Measurements from ENCODE around the gene ANO4. TPM values are rescaled to one million over a fixed set of nuclear protein-coding genes. Genes with fewer than 3 reads are reported as not detected.

ANO4 gene
- total RNA-seq, 1 donor from 2014 or later, result 7.3 TPM

DNA sequence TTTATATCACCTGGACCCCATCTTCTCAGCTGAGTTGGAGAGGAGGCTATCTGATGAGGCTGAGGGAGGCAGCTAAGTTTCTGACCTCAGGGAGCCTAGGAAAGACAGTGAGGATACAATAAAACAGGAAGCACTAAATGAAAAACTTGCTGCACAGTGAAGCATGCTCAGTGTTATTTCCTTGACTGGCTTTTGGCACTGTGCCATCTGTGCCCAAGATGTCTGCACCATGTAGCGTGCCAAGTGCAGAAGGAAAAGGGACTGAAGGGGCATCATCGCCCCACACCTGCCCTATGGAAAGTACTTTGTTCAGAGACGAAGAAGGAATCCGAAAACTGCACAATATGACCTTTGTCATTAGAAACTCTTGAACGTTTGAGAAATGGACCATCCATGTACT, 102.7 kb downstream of the ANO4 start:
- no peaks in the 10 kb centered on the region for H3K36me3 Mint-ChIP-seq
- no peak overlapping the region for H3K27ac Mint-ChIP-seq
- no peaks in the 10 kb centered on the region for H3K4me1 Mint-ChIP-seq (ENCODE audit: unreplicated experiment)
- TF ChIP-seq, protein P1, sequence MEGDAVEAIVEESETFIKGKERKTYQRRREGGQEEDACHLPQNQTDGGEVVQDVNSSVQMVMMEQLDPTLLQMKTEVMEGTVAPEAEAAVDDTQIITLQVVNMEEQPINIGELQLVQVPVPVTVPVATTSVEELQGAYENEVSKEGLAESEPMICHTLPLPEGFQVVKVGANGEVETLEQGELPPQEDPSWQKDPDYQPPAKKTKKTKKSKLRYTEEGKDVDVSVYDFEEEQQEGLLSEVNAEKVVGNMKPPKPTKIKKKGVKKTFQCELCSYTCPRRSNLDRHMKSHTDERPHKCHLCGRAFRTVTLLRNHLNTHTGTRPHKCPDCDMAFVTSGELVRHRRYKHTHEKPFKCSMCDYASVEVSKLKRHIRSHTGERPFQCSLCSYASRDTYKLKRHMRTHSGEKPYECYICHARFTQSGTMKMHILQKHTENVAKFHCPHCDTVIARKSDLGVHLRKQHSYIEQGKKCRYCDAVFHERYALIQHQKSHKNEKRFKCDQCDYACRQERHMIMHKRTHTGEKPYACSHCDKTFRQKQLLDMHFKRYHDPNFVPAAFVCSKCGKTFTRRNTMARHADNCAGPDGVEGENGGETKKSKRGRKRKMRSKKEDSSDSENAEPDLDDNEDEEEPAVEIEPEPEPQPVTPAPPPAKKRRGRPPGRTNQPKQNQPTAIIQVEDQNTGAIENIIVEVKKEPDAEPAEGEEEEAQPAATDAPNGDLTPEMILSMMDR (conservative IDR thresholded peaks at IDR 0.05), result no peak
- peaks cover 32% of the 10 kb centered on the region for H3K27me3 Mint-ChIP-seq
- no peaks in the 10 kb centered on the region for H3K9me3 Mint-ChIP-seq
- no peak for DNase-seq (ENCODE audit: extremely low spot score, unreplicated experiment)
- H3K4me3 Mint-ChIP-seq, result no peak overlapping the region

DNA sequence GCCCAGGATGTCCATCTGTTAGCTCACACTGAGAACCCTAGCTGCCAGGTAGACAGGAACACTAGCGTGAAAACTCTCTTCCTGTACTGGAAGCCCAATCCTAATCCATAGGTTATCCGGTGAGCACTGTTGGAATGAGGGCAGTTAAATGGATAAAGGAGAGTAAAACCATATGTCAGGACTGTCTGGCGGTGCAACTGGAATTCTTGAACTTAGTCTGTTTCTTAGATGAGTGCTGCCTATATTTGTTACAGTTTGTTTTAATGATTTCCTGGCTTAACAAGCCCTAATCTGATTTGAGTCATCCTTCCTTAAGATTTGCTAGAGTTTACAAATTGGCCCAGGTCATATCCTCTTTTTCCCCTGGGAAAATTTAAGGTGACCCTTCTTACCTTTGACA, 104.7 kb downstream of the ANO4 start:
- Mint-ChIP-seq H3K4me1 (ENCODE audit: unreplicated experiment) (no peaks in the 10 kb centered on the region), H3K9me3 (no peaks in the 10 kb centered on the region), H3K27me3 (peaks cover 33% of the 10 kb centered on the region), H3K27ac (no peak overlapping the region), H3K4me3 (no peak overlapping the region), H3K36me3 (no peaks in the 10 kb centered on the region)
- no peak for DNase-seq (ENCODE audit: extremely low spot score, unreplicated experiment)
- TF ChIP-seq, protein P1 (conservative IDR thresholded peaks at IDR 0.05), result no peak

DNA sequence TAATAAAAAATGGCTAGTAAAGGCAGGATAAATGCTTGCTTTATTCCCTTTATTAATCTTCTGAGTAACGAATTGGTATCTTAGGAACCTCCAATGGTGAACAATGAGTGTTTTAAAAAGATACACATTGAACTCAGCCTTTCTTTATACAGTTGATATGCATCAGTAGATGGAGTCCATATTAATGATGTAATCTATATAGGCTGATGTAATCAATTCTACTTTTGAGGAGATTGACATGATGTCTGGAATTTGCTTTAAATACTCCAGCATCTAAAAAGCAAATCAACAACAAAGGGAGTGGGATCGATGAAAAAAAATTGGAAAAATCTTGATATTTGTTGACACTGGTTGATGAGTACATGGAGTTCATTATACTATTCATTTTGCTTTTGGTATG, 106.2 kb downstream of the ANO4 start:
- Mint-ChIP-seq H3K4me1 (ENCODE audit: unreplicated experiment) (no peaks in the 10 kb centered on the region), H3K27ac (no peak overlapping the region), H3K36me3 (no peaks in the 10 kb centered on the region), H3K9me3 (no peaks in the 10 kb centered on the region), H3K27me3 (peaks cover 29% of the 10 kb centered on the region), H3K4me3 (no peak overlapping the region)
- DNase-seq (ENCODE audit: extremely low spot score, unreplicated experiment), result no peak
- TF ChIP-seq, protein P1 (conservative IDR thresholded peaks at IDR 0.05), result no peak

DNA sequence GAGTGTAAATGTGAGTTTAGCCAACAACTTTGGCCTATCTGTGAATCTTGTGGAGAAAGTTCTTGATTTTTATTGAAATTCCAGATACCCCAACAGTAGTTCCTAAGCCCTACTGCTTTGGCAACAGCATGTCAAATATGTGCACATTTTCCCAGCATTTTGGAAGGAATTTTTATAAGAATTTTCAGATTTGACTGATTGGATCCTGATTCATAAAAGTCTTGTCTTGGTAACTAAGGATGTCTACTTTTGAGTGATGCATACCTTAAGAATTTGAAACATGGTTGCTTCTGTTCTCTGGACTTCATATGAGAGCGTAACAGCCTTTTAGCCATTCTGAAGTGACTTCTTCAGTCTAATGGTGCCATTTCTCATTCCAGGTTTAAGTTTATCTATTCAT, 106.7 kb downstream of the ANO4 start:
- H3K9me3 Mint-ChIP-seq, result no peaks in the 10 kb centered on the region
- H3K4me3 Mint-ChIP-seq, result no peak overlapping the region
- TF ChIP-seq, protein P1 (conservative IDR thresholded peaks at IDR 0.05), result no peak
- H3K27ac Mint-ChIP-seq, result no peak overlapping the region
- DNase-seq (ENCODE audit: extremely low spot score, unreplicated experiment), result no peak
- no peaks in the 10 kb centered on the region for H3K4me1 Mint-ChIP-seq (ENCODE audit: unreplicated experiment)
- H3K36me3 Mint-ChIP-seq, result no peaks in the 10 kb centered on the region
- peaks cover 25% of the 10 kb centered on the region for H3K27me3 Mint-ChIP-seq

DNA sequence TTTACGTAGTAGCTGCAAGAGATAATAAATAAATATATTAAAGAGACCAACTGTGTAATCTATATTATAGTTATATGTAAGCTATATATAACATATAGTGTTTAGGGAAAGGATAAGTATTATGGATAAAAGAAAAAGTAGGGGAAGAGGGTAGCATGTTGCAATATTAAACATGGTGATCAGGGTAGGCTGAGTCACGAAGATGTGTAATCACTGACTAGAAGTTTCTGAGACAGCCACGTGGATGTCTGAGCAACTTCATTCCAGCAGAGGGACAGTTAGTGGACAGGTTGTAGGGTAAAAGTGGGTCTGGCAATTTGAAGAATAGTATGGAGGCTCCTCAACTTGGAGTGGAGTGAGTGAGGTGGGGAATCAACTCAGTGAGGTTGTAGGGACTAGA, 109.7 kb downstream of the ANO4 start:
- Mint-ChIP-seq H3K36me3 (no peaks in the 10 kb centered on the region), H3K9me3 (no peaks in the 10 kb centered on the region), H3K4me3 (no peak overlapping the region), H3K27ac (no peak overlapping the region), H3K4me1 (ENCODE audit: unreplicated experiment) (no peaks in the 10 kb centered on the region), H3K27me3 (peaks cover 11% of the 10 kb centered on the region)
- TF ChIP-seq, protein P1 (conservative IDR thresholded peaks at IDR 0.05), result no peak
- DNase-seq (ENCODE audit: extremely low spot score, unreplicated experiment), result no peak

DNA sequence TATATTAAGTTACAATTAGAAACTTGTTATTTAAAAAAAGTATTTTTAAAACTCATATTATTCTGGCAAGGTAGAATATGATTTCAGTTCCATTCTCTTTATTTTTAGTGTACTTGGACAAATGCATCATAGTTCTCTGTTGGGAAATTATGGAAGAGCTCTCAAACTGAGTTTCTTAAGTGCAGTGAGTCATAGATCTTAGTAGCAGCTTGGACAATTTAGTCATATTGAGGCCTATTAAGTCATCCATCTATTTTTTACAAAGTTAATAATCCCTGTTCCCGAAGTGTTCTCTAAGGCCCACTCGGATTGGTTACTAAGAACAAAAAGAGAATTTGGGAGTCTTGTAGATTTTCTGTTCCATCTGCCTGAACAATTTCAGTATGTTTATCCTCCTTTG, 113.9 kb downstream of the ANO4 start:
- H3K4me1 Mint-ChIP-seq (ENCODE audit: unreplicated experiment), result no peaks in the 10 kb centered on the region
- TF ChIP-seq, protein P1 (conservative IDR thresholded peaks at IDR 0.05), result no peak
- no peaks in the 10 kb centered on the region for H3K9me3 Mint-ChIP-seq
- H3K36me3 Mint-ChIP-seq, result no peaks in the 10 kb centered on the region
- no peak overlapping the region for H3K4me3 Mint-ChIP-seq
- H3K27me3 Mint-ChIP-seq, result peaks cover 16% of the 10 kb centered on the region
- no peak overlapping the region for H3K27ac Mint-ChIP-seq
- no peak for DNase-seq (ENCODE audit: extremely low spot score, unreplicated experiment)

All from type B pancreatic cell (in vitro differentiated cells).